ENCODE measurements around the gene RBMS3. TPM values are rescaled to one million over a fixed set of nuclear protein-coding genes. Genes with fewer than 3 reads are reported as not detected.

Gene RBMS3
- total RNA-seq, 1 donor from 2014 or later: 47.6 TPM

GRCh38 chr3:29754346-29754745, 473.5 kb downstream of the RBMS3 start:
- H3K27ac Mint-ChIP-seq (ENCODE audit: unreplicated experiment): no peak overlapping the region
- no peak for DNase-seq (ENCODE audit: low spot score)
- H3K4me3 Mint-ChIP-seq (ENCODE audit: unreplicated experiment): no peak overlapping the region
- H3K36me3 Mint-ChIP-seq (ENCODE audit: low read depth): no peaks in the 10 kb centered on the region
- H3K4me1 Mint-ChIP-seq (ENCODE audit: low read depth): peaks cover 45% of the 10 kb centered on the region
- TF ChIP-seq, protein P1, sequence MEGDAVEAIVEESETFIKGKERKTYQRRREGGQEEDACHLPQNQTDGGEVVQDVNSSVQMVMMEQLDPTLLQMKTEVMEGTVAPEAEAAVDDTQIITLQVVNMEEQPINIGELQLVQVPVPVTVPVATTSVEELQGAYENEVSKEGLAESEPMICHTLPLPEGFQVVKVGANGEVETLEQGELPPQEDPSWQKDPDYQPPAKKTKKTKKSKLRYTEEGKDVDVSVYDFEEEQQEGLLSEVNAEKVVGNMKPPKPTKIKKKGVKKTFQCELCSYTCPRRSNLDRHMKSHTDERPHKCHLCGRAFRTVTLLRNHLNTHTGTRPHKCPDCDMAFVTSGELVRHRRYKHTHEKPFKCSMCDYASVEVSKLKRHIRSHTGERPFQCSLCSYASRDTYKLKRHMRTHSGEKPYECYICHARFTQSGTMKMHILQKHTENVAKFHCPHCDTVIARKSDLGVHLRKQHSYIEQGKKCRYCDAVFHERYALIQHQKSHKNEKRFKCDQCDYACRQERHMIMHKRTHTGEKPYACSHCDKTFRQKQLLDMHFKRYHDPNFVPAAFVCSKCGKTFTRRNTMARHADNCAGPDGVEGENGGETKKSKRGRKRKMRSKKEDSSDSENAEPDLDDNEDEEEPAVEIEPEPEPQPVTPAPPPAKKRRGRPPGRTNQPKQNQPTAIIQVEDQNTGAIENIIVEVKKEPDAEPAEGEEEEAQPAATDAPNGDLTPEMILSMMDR (IDR thresholded peaks at IDR 0.05): no peak
- no peaks in the 10 kb centered on the region for H3K27me3 Mint-ChIP-seq (ENCODE audit: low read depth)
- no peaks in the 10 kb centered on the region for H3K9me3 Mint-ChIP-seq (ENCODE audit: low read depth)

DNA sequence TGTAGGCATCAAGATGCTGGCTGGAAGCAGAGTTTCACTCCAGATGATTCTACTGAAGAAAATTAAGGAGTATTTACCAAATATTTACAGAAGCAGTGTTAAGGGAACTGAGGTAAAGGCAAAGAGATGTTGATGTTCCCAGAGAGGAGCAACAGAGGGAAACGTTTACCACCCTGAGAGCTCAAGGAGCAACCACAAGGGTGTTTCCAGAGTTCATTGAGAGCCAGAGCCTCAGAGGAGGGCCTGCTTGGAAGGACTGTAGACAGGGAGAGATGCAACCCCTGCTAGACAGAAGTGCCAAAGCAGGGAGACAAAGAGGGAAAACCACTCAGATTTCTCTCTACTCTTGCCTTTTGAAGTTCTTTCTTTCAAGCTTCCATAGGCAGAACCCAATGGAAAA, 474.5 kb downstream of the RBMS3 start:
- Mint-ChIP-seq H3K4me1 (ENCODE audit: low read depth) (peaks cover 55% of the 10 kb centered on the region), H3K4me3 (ENCODE audit: unreplicated experiment) (no peak overlapping the region), H3K36me3 (ENCODE audit: low read depth) (no peaks in the 10 kb centered on the region), H3K27ac (ENCODE audit: unreplicated experiment) (no peak overlapping the region), H3K9me3 (ENCODE audit: low read depth) (no peaks in the 10 kb centered on the region), H3K27me3 (ENCODE audit: low read depth) (no peaks in the 10 kb centered on the region)
- TF ChIP-seq, protein P1 (IDR thresholded peaks at IDR 0.05): no peak
- DNase-seq (ENCODE audit: low spot score): no peak

- no peak for DNase-seq (ENCODE audit: low spot score)
- TF ChIP-seq, protein P1 (IDR thresholded peaks at IDR 0.05): no peak
- Mint-ChIP-seq H3K4me1 (ENCODE audit: low read depth) (peaks cover 71% of the 10 kb centered on the region), H3K27ac (ENCODE audit: unreplicated experiment) (peak overlapping the region; percentile 32), H3K4me3 (ENCODE audit: unreplicated experiment) (no peak overlapping the region), H3K9me3 (ENCODE audit: low read depth) (no peaks in the 10 kb centered on the region), H3K36me3 (ENCODE audit: low read depth) (no peaks in the 10 kb centered on the region), H3K27me3 (ENCODE audit: low read depth) (no peaks in the 10 kb centered on the region)
These were observed 476.3 kb downstream of the RBMS3 start for GRCh38 chr3:29757054-29757777.

DNA sequence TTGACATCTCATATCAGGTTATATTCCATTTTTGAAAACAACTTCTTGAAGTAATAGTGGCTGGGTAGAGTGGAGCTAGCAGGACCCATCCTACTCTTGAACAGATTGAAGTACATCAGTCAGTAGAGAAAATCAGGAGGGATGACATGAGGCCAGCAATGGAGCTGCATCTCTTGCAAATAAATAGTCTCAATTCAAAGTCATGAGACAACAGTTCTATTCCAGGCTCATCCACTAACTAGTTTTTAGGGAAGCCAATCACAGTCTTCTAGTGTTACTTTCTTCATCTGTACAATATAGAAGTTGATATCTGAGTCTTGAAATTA, 477.2 kb downstream of the RBMS3 start:
- Mint-ChIP-seq H3K36me3 (ENCODE audit: low read depth) (no peaks in the 10 kb centered on the region), H3K4me1 (ENCODE audit: low read depth) (peaks cover 77% of the 10 kb centered on the region), H3K27ac (ENCODE audit: unreplicated experiment) (peak overlapping the region; percentile 81), H3K27me3 (ENCODE audit: low read depth) (no peaks in the 10 kb centered on the region), H3K4me3 (ENCODE audit: unreplicated experiment) (no peak overlapping the region), H3K9me3 (ENCODE audit: low read depth) (no peaks in the 10 kb centered on the region)
- TF ChIP-seq, protein P1 (IDR thresholded peaks at IDR 0.05): no peak
- no peak for DNase-seq (ENCODE audit: low spot score)

DNA sequence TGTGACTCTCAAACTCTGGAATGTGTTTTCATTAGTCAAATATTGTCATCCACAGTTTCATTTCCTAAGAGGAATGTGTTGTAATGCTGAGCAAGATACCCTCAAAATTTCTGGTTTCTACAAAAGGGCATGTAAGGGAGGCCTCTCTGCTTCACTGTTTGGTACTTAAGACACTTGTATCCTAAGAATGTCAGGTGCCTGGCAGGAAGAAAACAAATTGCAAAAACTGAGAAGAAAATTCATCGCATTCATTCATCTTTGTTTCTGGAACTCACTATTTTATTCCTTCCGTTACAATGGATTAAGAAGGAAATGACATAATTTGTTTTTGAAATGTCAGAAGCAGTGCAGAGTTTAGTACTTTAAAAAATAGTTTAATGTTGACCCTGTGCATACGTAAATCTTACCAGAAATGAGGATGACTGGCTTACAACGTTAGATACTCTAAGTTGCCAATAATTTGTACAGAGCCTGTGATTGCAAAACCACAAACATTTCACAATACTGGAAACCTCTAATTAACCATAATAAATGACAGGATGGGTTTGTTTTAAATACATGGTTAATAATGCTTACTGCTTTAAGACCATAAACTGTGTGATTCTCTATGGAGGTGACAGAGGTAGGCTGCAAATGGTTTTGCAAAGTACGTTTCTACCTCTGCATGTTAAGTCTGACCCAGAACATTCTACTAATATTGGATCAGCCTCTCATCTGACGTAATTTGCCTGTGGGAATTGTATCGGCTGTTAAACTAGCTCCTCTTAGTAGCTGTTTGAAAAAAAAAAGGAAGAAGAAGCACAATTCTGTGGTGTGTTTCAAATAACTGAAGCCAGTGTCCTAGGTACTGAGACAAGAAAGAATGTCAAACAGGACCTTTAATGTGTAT, 477.8 kb downstream of the RBMS3 start:
- H3K4me1 Mint-ChIP-seq (ENCODE audit: low read depth): peaks cover 83% of the 10 kb centered on the region
- H3K4me3 Mint-ChIP-seq (ENCODE audit: unreplicated experiment): no peak overlapping the region
- H3K27ac Mint-ChIP-seq (ENCODE audit: unreplicated experiment): peak overlapping the region; percentile 81
- no peaks in the 10 kb centered on the region for H3K36me3 Mint-ChIP-seq (ENCODE audit: low read depth)
- H3K9me3 Mint-ChIP-seq (ENCODE audit: low read depth): no peaks in the 10 kb centered on the region
- TF ChIP-seq, protein P1 (IDR thresholded peaks at IDR 0.05): no peak
- no peaks in the 10 kb centered on the region for H3K27me3 Mint-ChIP-seq (ENCODE audit: low read depth)
- DNase-seq (ENCODE audit: low spot score): no peak
